Adipocyte (in vitro differentiated cells): ENCODE measurements around the gene PADI6.

Source experiments
- DNase-seq: peaks from one replicate; pipeline ENCODE4 v3.0.0-alpha.2; 2015; ENCODE audit warnings: low read depth
- H3K27me3 ChIP-seq: replicated peaks from 2 replicates; pipeline ENCODE4 v1.7.0; 2013; ENCODE audit warnings: mild to moderate bottlenecking, low read length, moderate library complexity; ENCODE audit not compliant: control insufficient read depth, insufficient read depth
- H3K36me3 ChIP-seq: 2 replicates; pipeline ENCODE4 v1.7.0; 2013; ENCODE audit warnings: low read length, mild to moderate bottlenecking, moderate library complexity; ENCODE audit not compliant: control insufficient read depth, insufficient read depth, severe bottlenecking
- H3K4me1 ChIP-seq: 2 replicates; pipeline ENCODE4 v1.7.0; 2013; ENCODE audit warnings: mild to moderate bottlenecking, low read length, moderate library complexity; ENCODE audit not compliant: control insufficient read depth, insufficient read depth
- H3K4me3 ChIP-seq: 2 replicates; pipeline ENCODE4 v1.7.0; 2013; ENCODE audit warnings: mild to moderate bottlenecking, low read length, moderate library complexity
- H3K9ac ChIP-seq: 2 replicates; pipeline ENCODE4 v1.7.0; 2013; ENCODE audit warnings: mild to moderate bottlenecking, low read length, moderate library complexity
- H3K9me3 ChIP-seq: 2 replicates; pipeline ENCODE4 v1.7.0; 2013; ENCODE audit warnings: mild to moderate bottlenecking, low read length, moderate library complexity; ENCODE audit not compliant: control insufficient read depth

PADI6 gene

GRCh38 chr1:17381161-17381560 lies 9.2 kb downstream of the PADI6 start:
- Histone ChIP-seq H3K4me3 (no peak overlapping the region), H3K27me3 (peaks cover 53% of the 10 kb centered on the region)

GRCh38 chr1:17392199-17392740 lies 20.3 kb downstream of the PADI6 start:
- peaks cover 56% of the 10 kb centered on the region for H3K27me3 ChIP-seq
- no peak for DNase-seq
- H3K9me3 ChIP-seq: no peaks in the 10 kb centered on the region
- H3K4me3 ChIP-seq: no peak overlapping the region
- H3K4me1 ChIP-seq: peaks cover 6% of the 10 kb centered on the region
- H3K36me3 ChIP-seq: no peaks in the 10 kb centered on the region
- no peak overlapping the region for H3K9ac ChIP-seq

More at GRCh38 chr1:17381161-17381560, 9.2 kb downstream of the PADI6 start:
- peaks cover 2% of the 10 kb centered on the region for H3K9me3 ChIP-seq
- H3K9ac ChIP-seq: no peak overlapping the region
- H3K4me1 ChIP-seq: no peaks in the 10 kb centered on the region
- no peaks in the 10 kb centered on the region for H3K36me3 ChIP-seq
- DNase-seq: no peak

GRCh38 chr1:17393230-17393629 lies 21.2 kb downstream of the PADI6 start:
- Histone ChIP-seq H3K4me1 (peaks cover 6% of the 10 kb centered on the region), H3K9me3 (no peaks in the 10 kb centered on the region), H3K9ac (no peak overlapping the region), H3K36me3 (no peaks in the 10 kb centered on the region), H3K4me3 (no peak overlapping the region), H3K27me3 (peaks cover 61% of the 10 kb centered on the region)
- no peak for DNase-seq

- Histone ChIP-seq H3K4me3 (no peak overlapping the region), H3K9me3 (no peaks in the 10 kb centered on the region), H3K27me3 (peaks cover 33% of the 10 kb centered on the region), H3K9ac (no peak overlapping the region), H3K4me1 (no peaks in the 10 kb centered on the region), H3K36me3 (no peaks in the 10 kb centered on the region)
- DNase-seq: no peak
Measured at GRCh38 chr1:17397910-17398695, 26.1 kb downstream of the PADI6 start.

- H3K9ac ChIP-seq: no peak overlapping the region
- peaks cover 19% of the 10 kb centered on the region for H3K27me3 ChIP-seq
Measured at GRCh38 chr1:17400725-17401341, 28.8 kb downstream of the PADI6 start.

GRCh38 chr1:17401841-17402240 lies 29.8 kb downstream of the PADI6 start:
- H3K9me3 ChIP-seq: no peaks in the 10 kb centered on the region
- H3K36me3 ChIP-seq: no peaks in the 10 kb centered on the region
- H3K9ac ChIP-seq: no peak overlapping the region
- H3K27me3 ChIP-seq: peaks cover 13% of the 10 kb centered on the region
- H3K4me3 ChIP-seq: no peak overlapping the region
- H3K4me1 ChIP-seq: no peaks in the 10 kb centered on the region
- DNase-seq: no peak

More at GRCh38 chr1:17400725-17401341, 28.8 kb downstream of the PADI6 start:
- no peaks in the 10 kb centered on the region for H3K9me3 ChIP-seq
- no peaks in the 10 kb centered on the region for H3K4me1 ChIP-seq
- no peak for DNase-seq
- no peak overlapping the region for H3K4me3 ChIP-seq
- H3K36me3 ChIP-seq: no peaks in the 10 kb centered on the region

- no peak for DNase-seq
- Histone ChIP-seq H3K4me1 (no peaks in the 10 kb centered on the region), H3K9me3 (no peaks in the 10 kb centered on the region), H3K4me3 (no peak overlapping the region), H3K36me3 (peaks cover 11% of the 10 kb centered on the region), H3K9ac (no peak overlapping the region), H3K27me3 (peaks cover under 1% of the 10 kb centered on the region)
Measured at GRCh38 chr1:17403081-17403480, 31.1 kb downstream of the PADI6 start.

- H3K4me1 ChIP-seq: no peaks in the 10 kb centered on the region
- H3K36me3 ChIP-seq: peaks cover 21% of the 10 kb centered on the region
- H3K9me3 ChIP-seq: no peaks in the 10 kb centered on the region
- no peak for DNase-seq
- no peak overlapping the region for H3K4me3 ChIP-seq
- H3K27me3 ChIP-seq: no peaks in the 10 kb centered on the region
- no peak overlapping the region for H3K9ac ChIP-seq
Measured at GRCh38 chr1:17404034-17404684, 32.2 kb downstream of the PADI6 start.

- Histone ChIP-seq H3K9ac (no peak overlapping the region), H3K27me3 (no peaks in the 10 kb centered on the region), H3K9me3 (no peaks in the 10 kb centered on the region), H3K4me3 (no peak overlapping the region), H3K36me3 (peaks cover 27% of the 10 kb centered on the region), H3K4me1 (no peaks in the 10 kb centered on the region)
- DNase-seq: no peak
Measured at GRCh38 chr1:17404820-17405219, 32.8 kb downstream of the PADI6 start.

- Histone ChIP-seq H3K4me1 (no peaks in the 10 kb centered on the region), H3K27me3 (no peaks in the 10 kb centered on the region), H3K9me3 (no peaks in the 10 kb centered on the region), H3K4me3 (no peak overlapping the region), H3K36me3 (peaks cover 39% of the 10 kb centered on the region), H3K9ac (no peak overlapping the region)
- DNase-seq: peak; percentile 72
Measured at GRCh38 chr1:17405898-17406759, 34.1 kb downstream of the PADI6 start.
